AG10803 (cell line): ENCODE results near the gene SAMD4B.

Source experiments
- DNase-seq: peaks from one replicate; pipeline ENCODE4 v3.0.0; 2010; ENCODE audit warnings: low read depth
- H3K4me3 ChIP-seq: 2 replicates; pipeline ENCODE4 v1.5.1; 2011; ENCODE audit warnings: mild to moderate bottlenecking, low read length, control low read depth
- CTCF ChIP-seq: conservative IDR thresholded peaks from 2 replicates; pipeline ENCODE4 v1.5.1; 2011; ENCODE audit warnings: mild to moderate bottlenecking, low read length, control low read depth, inconsistent platforms

SAMD4B gene

GRCh38 chr19:39410017-39410830 is 68.0 kb downstream of the SAMD4B start:
- H3K4me3 ChIP-seq: peak overlapping the region; percentile 95
- peak; percentile 67 for DNase-seq
- TF ChIP-seq CTCF: no peak

GRCh38 chr19:39410831-39411080 is 68.5 kb downstream of the SAMD4B start:
- peak overlapping the region; percentile 95 for H3K4me3 ChIP-seq
- no peak for DNase-seq
- no peak for TF ChIP-seq CTCF

- DNase-seq: peak; percentile 60
- no peak for TF ChIP-seq CTCF
- peak overlapping the region; percentile 25 for H3K4me3 ChIP-seq
Observed at GRCh38 chr19:39411081-39411831, 69.0 kb downstream of the SAMD4B start.

GRCh38 chr19:39411832-39412099 is 69.5 kb downstream of the SAMD4B start:
- TF ChIP-seq CTCF: peak; percentile 95
- DNase-seq: peak; percentile 91
- H3K4me3 ChIP-seq: peak overlapping the region; percentile 37

GRCh38 chr19:39412100-39412866 is 70.1 kb downstream of the SAMD4B start, which contains the start of gene PLEKHG2:
TSS of gene PLEKHG2 (plus strand) at chr19:39412669. CDS start at chr19:39414087, 1,418 bp downstream.
- H3K4me3 ChIP-seq: peak within 1 kb of the TSS; percentile 87
- peak; percentile 69 for TF ChIP-seq CTCF
- DNase-seq: peak; percentile 100

- DNase-seq: no peak
- no peak for TF ChIP-seq CTCF
Observed at GRCh38 chr19:39412867-39413271, 70.6 kb downstream of the SAMD4B start.

More at GRCh38 chr19:39412867-39413271, 70.6 kb downstream of the SAMD4B start:
- peak overlapping the region; percentile 87 for H3K4me3 ChIP-seq
